GM19328 (cell line): ENCODE results near the gene PRLH.

ENCODE experiments used
- ATAC-seq: cut with Tn5 transposase; IDR thresholded peaks from one replicate; pipeline ENCODE4 v1.9.1; 2021; ENCODE audit warnings: mild to moderate bottlenecking, moderate library complexity; ENCODE audit not compliant: unreplicated experiment

The PRLH gene

DNA sequence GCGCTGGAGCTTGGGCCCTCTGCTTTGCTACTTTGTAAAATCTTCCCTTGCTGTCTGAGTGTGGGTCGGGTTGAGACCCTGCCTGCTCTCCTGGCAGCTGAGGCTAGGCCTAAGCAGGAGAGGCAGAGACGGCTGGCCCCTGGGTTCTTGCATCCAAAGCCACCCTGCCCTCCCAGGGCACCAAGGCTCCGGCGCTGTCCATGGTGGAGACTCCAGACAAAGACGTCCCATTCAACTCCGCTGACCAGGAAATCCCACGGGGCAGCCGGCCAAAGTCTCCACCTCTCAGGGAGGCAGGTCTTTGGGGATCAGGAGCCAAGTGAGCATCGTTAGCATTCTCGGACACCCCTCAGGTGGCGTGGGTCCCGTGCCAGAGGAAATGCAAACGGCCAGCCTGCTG lies 2.6 kb upstream of the PRLH start:
- no peak for ATAC-seq

GRCh38 chr2:237564526-237565131 lies 1.7 kb upstream of the PRLH start:
- no peak for ATAC-seq

- no peak for ATAC-seq
These were observed 400 bp upstream of the PRLH start for GRCh38 chr2:237565974-237566373.

DNA sequence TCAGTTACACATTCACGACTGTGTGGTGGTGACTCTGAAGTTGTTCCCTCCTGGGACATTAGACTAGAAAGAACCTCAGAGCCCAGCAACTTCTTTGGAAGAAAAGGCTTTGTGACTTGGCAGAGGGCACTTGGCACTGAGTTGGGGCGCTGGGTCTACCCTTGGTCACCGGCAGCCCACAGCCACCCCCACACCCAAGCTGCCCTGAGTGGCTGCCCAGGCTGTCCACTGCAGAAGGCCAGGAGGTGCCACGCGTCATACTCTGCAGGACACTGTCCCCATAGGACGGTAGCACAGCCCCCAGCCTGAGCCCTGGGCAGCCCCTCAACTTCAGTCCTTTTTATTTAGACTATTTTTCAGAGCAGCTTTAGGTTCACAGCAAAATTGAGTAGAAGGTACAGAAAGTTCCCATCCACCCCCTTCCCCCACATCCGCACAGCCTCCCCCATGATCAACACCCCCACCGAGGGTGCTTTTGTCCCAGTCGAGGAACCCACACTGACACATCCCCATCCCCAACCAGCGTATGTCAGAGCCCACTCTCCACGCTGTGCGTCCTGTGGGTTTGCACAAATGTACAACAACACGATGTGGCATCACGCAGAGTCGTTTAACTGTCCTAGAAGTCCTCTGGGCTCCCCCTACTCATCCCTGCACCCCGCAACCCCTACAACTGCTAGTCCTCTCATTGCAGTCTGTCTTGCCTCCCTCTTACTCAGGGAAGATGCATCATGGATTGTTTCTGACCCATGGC lies 1.1 kb downstream of the PRLH start:
- no peak for ATAC-seq

- no peak for ATAC-seq
These were observed 1.8 kb downstream of the PRLH start for GRCh38 chr2:237568121-237568660.

DNA sequence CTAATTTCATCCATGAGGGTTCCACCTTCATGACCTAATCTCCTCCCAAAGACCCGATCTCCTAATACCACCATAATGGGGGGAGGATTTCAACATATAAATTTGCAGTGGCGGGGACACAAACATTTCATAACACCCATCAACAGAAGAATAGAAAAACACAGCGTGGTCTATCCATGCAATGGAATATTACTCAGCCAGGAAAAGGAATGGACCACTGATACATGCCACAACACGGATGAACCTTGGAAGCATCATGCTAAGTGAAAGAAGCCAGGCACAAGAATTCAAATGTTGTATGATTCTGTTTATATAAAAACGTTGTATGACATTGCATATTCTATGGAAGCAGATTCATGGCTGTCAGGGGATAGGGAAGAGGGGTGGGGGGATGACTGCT lies 2.7 kb downstream of the PRLH start:
- no peak for ATAC-seq

GRCh38 chr2:237569896-237570295 lies 3.5 kb downstream of the PRLH start:
- ATAC-seq = no peak

DNA sequence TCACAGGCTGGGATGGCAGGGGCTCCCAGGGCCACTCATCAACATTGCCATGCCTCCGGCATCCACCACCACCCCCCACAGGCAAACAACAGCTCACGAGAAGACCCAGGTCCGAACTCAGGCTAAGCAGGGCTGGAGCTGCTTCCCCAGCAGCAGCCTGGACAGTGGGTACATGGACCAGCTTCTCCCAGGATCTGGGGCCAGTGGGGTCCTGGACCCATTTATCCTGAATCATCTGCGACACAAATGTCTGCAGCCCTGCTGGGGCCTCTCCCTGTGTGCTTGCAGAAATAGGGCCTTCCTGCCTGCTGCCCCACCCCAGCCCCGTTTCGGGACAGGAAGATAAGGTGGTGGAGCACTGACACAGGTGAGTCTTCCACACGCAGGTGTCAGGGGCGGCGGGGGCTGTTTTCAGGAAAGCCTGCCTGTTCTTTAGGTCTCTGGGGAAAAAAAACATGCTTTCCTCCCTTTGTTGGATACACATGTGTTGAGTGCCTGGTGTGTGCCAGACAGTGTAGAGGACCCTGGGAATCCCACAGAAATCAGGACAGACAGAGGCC lies 4.5 kb downstream of the PRLH start:
- ATAC-seq = no peak

DNA sequence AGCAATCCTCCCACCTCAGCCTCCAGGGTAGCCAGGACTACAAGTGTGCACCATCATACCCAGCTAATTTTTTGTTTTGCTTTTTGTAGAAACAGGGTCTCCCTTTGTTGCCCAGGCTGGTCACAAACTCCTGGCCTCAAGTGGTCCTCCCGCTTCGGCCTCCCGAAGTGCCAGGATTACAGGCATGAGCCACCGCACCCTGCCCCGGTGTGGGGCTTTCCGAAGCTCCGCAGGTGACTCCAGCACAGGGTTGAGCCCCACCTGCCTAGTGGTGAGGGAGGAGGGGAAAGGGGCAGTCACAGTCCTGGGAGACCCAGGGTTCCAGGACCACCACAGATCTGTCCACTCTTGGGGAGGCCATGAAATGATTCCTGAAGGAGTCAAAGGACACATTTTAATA lies 5.2 kb downstream of the PRLH start:
- ATAC-seq = no peak

DNA sequence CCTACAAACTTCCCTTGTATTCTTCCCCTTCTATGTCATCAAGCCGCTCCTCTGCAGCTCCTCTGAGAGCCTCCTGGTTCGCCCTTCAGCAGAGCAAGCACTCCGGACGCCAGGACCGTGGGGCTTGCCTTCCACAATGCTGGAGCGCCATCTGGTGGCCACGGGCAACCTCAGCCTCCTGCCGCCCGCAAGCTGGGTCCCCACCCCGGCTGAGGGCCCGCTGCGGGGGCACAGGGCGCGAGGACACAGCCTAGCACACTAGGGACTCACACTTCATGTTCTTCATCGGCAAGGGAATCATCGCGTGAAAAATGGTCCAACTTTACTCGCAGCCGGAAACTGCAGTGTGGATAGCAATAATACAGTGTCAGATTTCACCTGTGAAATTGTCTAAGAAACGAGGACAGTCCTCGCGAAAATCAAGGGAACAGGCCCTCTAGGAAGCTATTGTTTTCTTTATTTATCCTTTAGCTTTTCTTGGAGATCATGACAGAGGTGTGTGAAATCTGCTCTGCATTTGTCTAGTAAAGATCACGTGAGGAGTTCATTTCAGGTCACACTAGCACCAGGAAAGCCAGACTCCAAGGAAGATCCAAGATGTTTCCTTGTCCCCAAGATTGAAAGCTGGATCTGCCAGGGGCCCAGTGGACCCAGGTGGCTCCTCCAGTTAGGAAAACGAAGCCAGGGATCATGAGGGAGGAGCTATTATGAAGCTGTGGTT lies 5.8 kb downstream of the PRLH start:
- ATAC-seq = no peak

- no peak for ATAC-seq
These were observed 6.3 kb downstream of the PRLH start for GRCh38 chr2:237572742-237573101.

- ATAC-seq = no peak
These were observed 7.5 kb downstream of the PRLH start for GRCh38 chr2:237573721-237574415.

DNA sequence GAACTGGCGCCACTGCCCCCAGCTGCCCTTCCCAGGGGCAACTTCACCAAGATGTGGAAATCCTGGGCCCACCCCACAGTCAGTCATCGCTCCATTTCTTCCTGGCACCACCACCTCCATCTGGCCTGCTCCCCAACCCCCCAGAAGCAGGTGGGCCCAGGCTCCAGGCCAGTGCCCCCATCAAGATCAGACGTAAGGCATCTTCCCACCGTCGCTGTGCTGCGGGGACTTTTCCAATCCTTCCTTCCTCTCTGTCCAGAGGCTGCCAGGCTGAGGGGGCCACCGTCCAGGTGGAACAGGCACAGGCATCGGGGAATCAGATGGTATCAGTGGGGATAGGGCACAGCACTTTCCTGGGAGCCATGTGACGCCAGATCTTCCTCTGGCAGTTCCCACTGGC lies 8.1 kb downstream of the PRLH start:
- no peak for ATAC-seq

- ATAC-seq = no peak
These were observed 8.8 kb downstream of the PRLH start for GRCh38 chr2:237574894-237575868.

DNA sequence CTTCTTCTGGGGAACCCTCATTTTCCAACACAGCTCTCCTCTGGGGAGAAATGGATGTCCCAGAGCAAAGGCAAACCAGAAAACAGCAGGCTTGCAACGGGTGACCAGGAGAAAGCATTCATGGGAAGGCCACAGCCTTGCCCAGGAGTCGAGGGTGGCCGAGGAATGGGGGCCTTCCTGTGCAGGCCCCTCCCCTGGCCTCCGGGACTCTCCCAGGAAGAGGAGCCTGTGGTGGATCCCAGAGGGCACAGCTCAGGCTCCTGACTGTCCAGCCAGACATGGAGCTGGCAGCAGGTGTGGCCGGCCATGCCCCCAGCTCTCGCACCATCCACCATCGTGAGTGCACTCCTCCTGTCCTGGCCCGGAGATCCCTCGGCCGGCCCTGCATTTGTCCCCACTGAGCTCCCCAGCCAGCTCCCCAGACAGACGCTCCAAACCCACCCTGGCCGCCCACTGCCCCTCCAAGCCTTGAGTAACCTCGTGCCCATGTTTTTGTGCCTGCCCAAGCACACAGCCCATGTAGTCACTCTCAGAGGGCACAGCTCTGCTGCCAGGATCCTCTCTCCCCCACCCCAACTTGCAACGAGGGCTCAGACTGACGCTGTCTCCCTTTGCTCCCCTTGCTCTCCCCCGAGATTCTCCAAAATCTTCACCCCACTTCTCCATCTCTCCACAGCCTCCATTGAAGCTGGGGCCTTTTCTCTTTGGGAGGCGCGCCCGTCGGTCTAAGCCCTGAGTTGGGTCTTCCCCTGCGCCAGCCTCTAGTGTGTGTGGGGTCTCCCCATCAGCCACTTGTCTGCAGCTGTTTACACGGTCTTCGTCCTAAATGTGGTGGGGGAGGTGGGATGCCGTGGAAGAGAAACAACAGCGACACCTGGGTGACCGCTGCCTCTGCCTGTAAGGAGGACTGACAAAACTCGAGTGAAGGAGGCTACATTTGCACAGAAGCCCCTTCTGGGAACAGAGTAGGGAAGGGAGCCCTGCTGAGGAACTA lies 9.8 kb downstream of the PRLH start:
- ATAC-seq = no peak

DNA sequence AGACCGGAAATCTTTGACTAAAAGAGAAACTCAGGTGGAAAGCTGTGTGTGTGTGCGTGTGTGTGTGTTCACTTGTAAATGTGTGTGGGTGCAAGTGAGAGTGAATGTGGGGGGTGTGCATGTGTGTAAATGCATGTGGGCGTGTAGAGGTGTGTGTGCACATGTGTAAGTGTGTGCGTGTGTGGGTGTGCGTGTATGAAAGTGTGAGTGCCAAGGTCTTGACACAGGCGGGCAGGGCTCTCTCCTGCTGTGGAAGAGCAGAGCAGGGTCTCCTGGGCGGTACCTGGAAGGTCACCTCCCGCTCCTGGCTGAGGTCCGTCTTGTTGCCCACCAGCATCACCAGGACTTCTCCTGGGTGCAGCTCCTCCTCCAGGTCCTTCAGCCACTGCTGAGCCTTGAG lies 10.6 kb downstream of the PRLH start:
- ATAC-seq = no peak

GRCh38 chr2:237577458-237577857 lies 11.1 kb downstream of the PRLH start:
- no peak for ATAC-seq

- ATAC-seq = no peak
These were observed 11.8 kb downstream of the PRLH start for GRCh38 chr2:237577956-237578870.
